ENCODE data around the gene DCTN1. TPM values are rescaled to one million over a fixed set of nuclear protein-coding genes. Genes with fewer than 3 reads are reported as not detected.

The DCTN1 gene
- total and polyA plus RNA-seq, 2 donors, result 54.3 to 68.2 TPM

DNA sequence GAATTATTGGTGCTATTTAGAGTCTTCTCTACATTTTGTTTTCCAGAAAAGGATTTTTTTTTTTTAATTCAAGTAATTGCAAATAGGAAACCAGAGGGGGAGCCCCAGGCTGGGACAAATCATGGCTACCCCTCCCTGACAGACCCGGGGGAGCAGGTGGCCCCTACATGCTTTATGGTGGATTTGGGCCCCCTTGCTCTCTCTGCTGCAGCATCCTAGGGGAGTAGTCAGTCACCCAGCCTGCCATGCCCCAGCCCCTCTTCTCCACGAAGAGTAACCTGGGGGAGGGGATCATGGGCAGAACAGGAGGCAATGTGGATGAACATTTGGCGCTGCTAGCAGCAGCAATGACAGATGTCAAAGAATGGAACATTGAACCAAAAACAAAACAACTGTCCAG, 36.7 kb upstream of the DCTN1 start:
- Histone ChIP-seq H3K4me1 (ENCODE audit: control insufficient read depth in 2 of 2, insufficient read depth in 2 of 2, low read length in 2 of 2) (peaks cover 3 to 52% of the 10 kb centered on the region in 2 donors), H3K9me3 (ENCODE audit: control insufficient read depth in 2 of 2, insufficient read depth in 1 of 2, low read length in 1 of 2) (peaks cover 0 to 7% of the 10 kb centered on the region in 2 donors), H3K27me3 (ENCODE audit: control insufficient read depth in 2 of 2, insufficient read depth in 1 of 2, low read length in 1 of 2) (peaks cover 7 to 60% of the 10 kb centered on the region in 2 donors), H3K4me3 (ENCODE audit: low read length in 2 of 2) (no peak overlapping the region), H3K27ac (ENCODE audit: low read depth in 1 of 2, low read length in 1 of 2) (no peak overlapping the region), H3K36me3 (ENCODE audit: control insufficient read depth in 2 of 2, insufficient read depth in 2 of 2, low read length in 1 of 2) (no peaks in the 10 kb centered on the region)
- no peak for DNase-seq (ENCODE audit: low read depth in 6 of 9, low spot score in 9 of 9)
- WGBS, result 61% methylated on average over 3 of the region's 3 CpGs

DNA sequence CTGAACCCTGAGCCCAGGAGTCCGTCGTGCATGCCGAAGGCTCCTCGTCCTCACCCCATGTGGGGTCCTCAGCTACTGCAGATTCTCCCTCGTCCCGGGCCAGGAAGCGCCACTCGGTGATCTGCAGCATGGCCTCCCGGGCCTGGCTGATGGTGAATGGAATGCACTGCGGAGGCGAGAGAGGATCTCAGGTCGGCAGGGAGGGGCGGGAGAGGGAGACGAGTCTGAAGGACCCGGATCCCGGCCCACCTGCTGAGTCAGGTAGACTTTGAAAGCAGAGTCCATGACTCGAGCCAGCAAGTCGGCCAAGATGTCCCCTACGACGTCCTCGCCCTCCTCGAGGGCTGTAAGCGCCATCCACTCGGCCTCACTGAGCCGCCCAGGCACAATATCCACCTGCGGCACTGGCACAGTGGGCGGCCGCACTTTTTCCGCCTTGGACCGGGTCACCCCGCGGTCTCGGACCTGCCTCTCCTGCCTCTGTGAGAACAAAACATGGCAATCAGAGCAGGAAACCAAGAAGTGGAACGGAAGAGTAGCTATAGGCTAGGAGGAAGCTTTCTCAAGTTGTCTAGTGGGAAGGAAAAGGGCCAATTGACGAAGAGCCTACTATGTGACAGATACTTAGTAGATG, 35.8 kb upstream of the DCTN1 start:
- WGBS, result 65% methylated on average over 35 of the region's 35 CpGs

DNA sequence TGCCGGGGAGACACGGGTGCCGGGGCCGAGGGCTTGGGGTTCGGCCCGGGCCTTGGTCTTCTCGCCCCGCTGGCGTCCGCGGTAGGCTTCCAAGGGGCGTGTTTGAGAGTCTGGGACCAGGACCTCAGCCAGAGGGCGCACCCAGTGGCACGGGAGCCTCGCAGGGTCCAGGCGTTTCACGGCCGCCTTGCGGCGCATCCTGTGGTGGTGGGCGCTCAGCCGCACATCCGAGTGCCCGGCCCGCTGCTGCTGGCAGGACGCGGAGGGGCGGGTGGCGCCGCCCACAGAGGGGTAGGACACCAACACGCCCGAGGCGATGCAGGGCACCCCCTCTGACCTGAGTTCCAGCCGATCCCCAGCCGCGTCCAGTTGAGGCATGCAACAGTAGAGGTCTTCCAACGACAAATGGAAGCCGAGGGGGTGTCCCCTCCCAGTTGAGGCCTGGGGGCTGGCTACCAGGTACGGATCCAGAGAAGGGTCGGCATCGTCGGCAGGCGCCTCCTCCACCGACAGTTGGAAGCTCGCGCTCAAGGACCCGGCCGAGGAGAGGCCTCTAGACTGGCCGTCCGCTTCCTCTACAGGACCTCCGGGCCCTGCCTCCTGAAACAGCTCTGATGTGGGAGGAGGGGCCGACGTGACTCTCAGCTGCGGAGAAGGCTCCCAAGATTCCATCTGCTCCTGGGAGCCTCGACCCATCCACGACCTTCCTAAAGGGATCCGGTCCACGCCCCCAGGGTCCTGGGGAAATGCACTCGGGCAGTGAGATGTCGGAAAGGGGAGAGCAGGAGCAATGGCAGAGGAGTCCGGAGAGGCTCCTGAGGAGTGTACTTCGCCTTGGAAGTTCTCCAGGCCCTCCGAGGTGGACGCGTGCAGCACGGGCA, 35.0 kb upstream of the DCTN1 start:
- Histone ChIP-seq H3K9me3 (ENCODE audit: control insufficient read depth in 2 of 2, insufficient read depth in 1 of 2, low read length in 1 of 2) (peaks cover 0 to 7% of the 10 kb centered on the region in 2 donors), H3K27ac (ENCODE audit: low read depth in 1 of 2, low read length in 1 of 2) (no peak overlapping the region), H3K4me1 (ENCODE audit: control insufficient read depth in 2 of 2, insufficient read depth in 2 of 2, low read length in 2 of 2) (peaks cover 0 to 39% of the 10 kb centered on the region in 2 donors), H3K36me3 (ENCODE audit: control insufficient read depth in 2 of 2, insufficient read depth in 2 of 2, low read length in 1 of 2) (no peaks in the 10 kb centered on the region), H3K4me3 (ENCODE audit: low read length in 2 of 2) (peak overlapping the region; percentile 24 to 25), H3K27me3 (ENCODE audit: control insufficient read depth in 2 of 2, insufficient read depth in 1 of 2, low read length in 1 of 2) (peaks cover 7 to 54% of the 10 kb centered on the region in 2 donors)
- WGBS, result 11% methylated on average over 66 of the region's 66 CpGs
- DNase-seq (ENCODE audit: low read depth in 6 of 9, low spot score in 9 of 9), result peak in 1 of 9 donors; percentile 28

More for the DNA sequence above, 35.8 kb upstream of the DCTN1 start:
- no peaks in the 10 kb centered on the region for H3K36me3 ChIP-seq (ENCODE audit: control insufficient read depth in 2 of 2, insufficient read depth in 2 of 2, low read length in 1 of 2)
- H3K4me1 ChIP-seq (ENCODE audit: control insufficient read depth in 2 of 2, insufficient read depth in 2 of 2, low read length in 2 of 2), result peaks cover 0 to 47% of the 10 kb centered on the region in 2 donors
- H3K9me3 ChIP-seq (ENCODE audit: control insufficient read depth in 2 of 2, insufficient read depth in 1 of 2, low read length in 1 of 2), result peaks cover 0 to 7% of the 10 kb centered on the region in 2 donors
- peak overlapping the region in 1 of 2 donors; percentile 24 for H3K4me3 ChIP-seq (ENCODE audit: low read length in 2 of 2)
- no peak for DNase-seq (ENCODE audit: low read depth in 6 of 9, low spot score in 9 of 9)
- H3K27ac ChIP-seq (ENCODE audit: low read depth in 1 of 2, low read length in 1 of 2), result no peak overlapping the region
- H3K27me3 ChIP-seq (ENCODE audit: control insufficient read depth in 2 of 2, insufficient read depth in 1 of 2, low read length in 1 of 2), result peaks cover 7 to 60% of the 10 kb centered on the region in 2 donors

DNA sequence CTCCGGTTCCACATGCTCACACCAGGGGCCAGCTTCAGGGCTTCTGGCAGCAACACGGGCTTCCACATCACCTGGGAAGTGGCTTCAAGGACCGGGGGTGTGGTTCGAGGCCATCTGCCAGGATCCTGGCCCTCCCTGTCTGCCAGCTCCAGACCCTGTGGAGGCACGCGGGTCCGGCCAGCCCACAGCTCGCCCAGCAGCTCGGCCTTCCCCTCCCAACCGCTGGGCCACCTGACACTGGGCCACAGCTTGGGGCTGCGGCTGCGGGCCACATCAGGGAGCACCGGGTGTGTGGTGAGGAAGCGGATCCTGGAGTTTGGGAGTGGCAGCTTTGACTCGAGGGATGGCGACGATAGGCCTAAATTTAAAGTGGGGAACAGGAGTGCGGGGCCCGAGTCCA, 34.3 kb upstream of the DCTN1 start:
- H3K27ac ChIP-seq (ENCODE audit: low read depth in 1 of 2, low read length in 1 of 2), result no peak overlapping the region
- H3K4me1 ChIP-seq (ENCODE audit: control insufficient read depth in 2 of 2, insufficient read depth in 2 of 2, low read length in 2 of 2), result peaks cover 0 to 39% of the 10 kb centered on the region in 2 donors
- peak overlapping the region in 1 of 2 donors; percentile 24 for H3K4me3 ChIP-seq (ENCODE audit: low read length in 2 of 2)
- WGBS, result 81% methylated on average over 19 of the region's 19 CpGs
- peaks cover 0 to 7% of the 10 kb centered on the region in 2 donors for H3K9me3 ChIP-seq (ENCODE audit: control insufficient read depth in 2 of 2, insufficient read depth in 1 of 2, low read length in 1 of 2)
- peaks cover 7 to 54% of the 10 kb centered on the region in 2 donors for H3K27me3 ChIP-seq (ENCODE audit: control insufficient read depth in 2 of 2, insufficient read depth in 1 of 2, low read length in 1 of 2)
- H3K36me3 ChIP-seq (ENCODE audit: control insufficient read depth in 2 of 2, insufficient read depth in 2 of 2, low read length in 1 of 2), result no peaks in the 10 kb centered on the region
- no peak for DNase-seq (ENCODE audit: low read depth in 6 of 9, low spot score in 9 of 9)

DNA sequence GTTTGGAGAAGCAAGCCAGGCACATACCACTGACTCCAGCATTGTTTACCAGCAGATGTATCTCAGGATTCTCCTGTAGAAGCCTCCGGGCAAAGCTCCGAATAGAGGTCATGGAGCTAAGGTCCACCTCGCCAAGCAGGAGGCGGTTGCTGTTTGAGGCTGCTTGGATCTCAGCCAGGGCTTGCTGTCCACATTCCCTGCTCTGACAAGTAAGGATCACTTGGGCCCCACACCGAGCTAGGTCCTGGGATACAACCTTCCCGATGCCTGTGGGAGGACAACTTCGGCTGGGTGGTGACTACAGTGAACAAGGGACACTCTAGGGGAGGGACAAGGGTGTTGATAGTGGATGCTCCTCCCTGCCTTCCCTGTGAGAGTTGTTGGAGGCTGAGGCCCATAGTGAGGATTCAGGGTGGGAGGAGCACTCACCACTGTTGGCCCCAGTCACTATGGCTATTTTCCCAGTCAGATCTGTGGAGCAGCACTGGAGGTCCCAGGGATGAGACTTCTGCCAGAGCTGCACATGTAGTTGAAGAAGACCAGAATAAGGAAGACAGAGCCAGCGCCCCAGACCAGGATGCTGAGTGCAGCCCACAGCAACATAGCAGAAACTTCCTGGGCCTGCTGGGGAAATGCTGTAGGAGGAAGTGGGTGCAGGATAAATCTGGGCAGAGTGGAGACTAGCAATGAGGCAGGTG, 33.0 kb upstream of the DCTN1 start:
- WGBS, result 86% methylated on average over 8 of the region's 8 CpGs
- Histone ChIP-seq H3K4me3 (ENCODE audit: low read length in 2 of 2) (no peak overlapping the region), H3K4me1 (ENCODE audit: control insufficient read depth in 2 of 2, insufficient read depth in 2 of 2, low read length in 2 of 2) (peaks cover 0 to 39% of the 10 kb centered on the region in 2 donors), H3K9me3 (ENCODE audit: control insufficient read depth in 2 of 2, insufficient read depth in 1 of 2, low read length in 1 of 2) (peaks cover 0 to 7% of the 10 kb centered on the region in 2 donors), H3K27ac (ENCODE audit: low read depth in 1 of 2, low read length in 1 of 2) (no peak overlapping the region), H3K36me3 (ENCODE audit: control insufficient read depth in 2 of 2, insufficient read depth in 2 of 2, low read length in 1 of 2) (no peaks in the 10 kb centered on the region), H3K27me3 (ENCODE audit: control insufficient read depth in 2 of 2, insufficient read depth in 1 of 2, low read length in 1 of 2) (peaks cover 7 to 55% of the 10 kb centered on the region in 2 donors)
- DNase-seq (ENCODE audit: low read depth in 6 of 9, low spot score in 9 of 9), result no peak

DNA sequence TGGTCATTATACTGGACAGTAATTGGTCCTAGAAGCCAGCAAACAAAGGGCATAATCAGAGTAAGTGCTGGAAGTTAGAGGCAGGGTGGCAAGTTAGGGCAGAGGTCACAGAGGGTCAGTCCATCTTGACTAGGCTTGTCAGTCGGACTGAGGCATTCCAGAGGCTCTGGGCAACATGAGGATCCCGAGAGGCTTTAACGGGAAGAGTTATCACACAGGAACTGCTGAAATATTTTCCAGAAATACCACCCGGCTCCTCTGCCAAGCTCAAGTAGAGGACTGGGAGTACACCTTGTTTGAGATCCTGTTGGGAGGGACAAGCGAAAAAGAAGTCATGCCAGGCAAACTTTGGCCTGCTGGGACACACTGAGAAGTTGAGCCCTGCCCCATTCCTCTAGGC, 27.6 kb upstream of the DCTN1 start:
- H3K4me1 ChIP-seq (ENCODE audit: control insufficient read depth in 2 of 2, insufficient read depth in 2 of 2, low read length in 2 of 2), result no peaks in the 10 kb centered on the region
- H3K36me3 ChIP-seq (ENCODE audit: control insufficient read depth in 2 of 2, insufficient read depth in 2 of 2, low read length in 1 of 2), result no peaks in the 10 kb centered on the region
- no peaks in the 10 kb centered on the region for H3K9me3 ChIP-seq (ENCODE audit: control insufficient read depth in 2 of 2, insufficient read depth in 1 of 2, low read length in 1 of 2)
- H3K4me3 ChIP-seq (ENCODE audit: low read length in 2 of 2), result no peak overlapping the region
- 96% methylated on average over 5 of the region's 5 CpGs for whole genome bisulfite sequencing
- no peak overlapping the region for H3K27ac ChIP-seq (ENCODE audit: low read depth in 1 of 2, low read length in 1 of 2)
- DNase-seq (ENCODE audit: low read depth in 6 of 9, low spot score in 9 of 9), result no peak
- peaks cover 0 to 13% of the 10 kb centered on the region in 2 donors for H3K27me3 ChIP-seq (ENCODE audit: control insufficient read depth in 2 of 2, insufficient read depth in 1 of 2, low read length in 1 of 2)

DNA sequence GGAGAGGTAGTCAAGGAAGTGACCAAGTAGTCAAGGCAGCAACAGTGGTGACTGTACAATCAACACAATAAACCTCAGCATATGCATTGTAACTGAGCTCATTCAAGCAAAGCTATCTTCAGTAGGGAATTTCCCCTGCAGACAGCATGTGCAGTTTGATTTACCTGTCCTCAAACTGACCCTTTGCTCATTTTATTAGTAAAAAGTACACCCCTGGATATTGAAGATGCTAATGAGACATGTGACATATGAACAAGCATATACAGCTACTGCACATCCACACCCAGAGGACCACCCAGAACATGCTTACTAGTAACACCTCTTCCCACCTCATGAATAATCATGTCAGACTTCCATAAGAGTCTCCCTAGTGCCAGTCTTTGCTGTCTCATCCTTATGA, 25.9 kb upstream of the DCTN1 start:
- DNase-seq (ENCODE audit: low read depth in 6 of 9, low spot score in 9 of 9), result no peak
- Histone ChIP-seq H3K4me3 (ENCODE audit: low read length in 2 of 2) (no peak overlapping the region), H3K27me3 (ENCODE audit: control insufficient read depth in 2 of 2, insufficient read depth in 1 of 2, low read length in 1 of 2) (peaks cover 0 to 8% of the 10 kb centered on the region in 2 donors), H3K4me1 (ENCODE audit: control insufficient read depth in 2 of 2, insufficient read depth in 2 of 2, low read length in 2 of 2) (no peaks in the 10 kb centered on the region), H3K36me3 (ENCODE audit: control insufficient read depth in 2 of 2, insufficient read depth in 2 of 2, low read length in 1 of 2) (no peaks in the 10 kb centered on the region), H3K27ac (ENCODE audit: low read depth in 1 of 2, low read length in 1 of 2) (no peak overlapping the region), H3K9me3 (ENCODE audit: control insufficient read depth in 2 of 2, insufficient read depth in 1 of 2, low read length in 1 of 2) (no peaks in the 10 kb centered on the region)

DNA sequence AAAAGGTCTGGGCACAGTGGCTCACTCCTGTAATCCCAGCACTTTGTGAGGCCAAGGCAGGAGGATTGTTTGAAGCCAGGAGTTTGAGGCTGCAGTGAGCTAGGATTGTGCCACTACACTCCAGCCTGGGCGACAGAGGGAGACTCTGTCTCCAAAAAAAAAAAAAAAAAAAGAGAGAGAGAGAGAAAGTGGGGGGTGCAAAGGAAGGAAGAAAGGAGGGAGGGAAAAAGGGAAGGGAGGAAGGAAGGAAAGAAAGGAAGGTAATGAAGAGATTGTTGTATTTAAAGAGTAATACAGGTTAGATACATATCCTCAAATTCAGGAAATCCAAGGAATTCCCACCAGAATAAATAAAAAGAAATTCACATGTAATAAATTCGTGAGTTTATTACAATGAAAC, 21.8 kb upstream of the DCTN1 start:
- Histone ChIP-seq H3K4me1 (ENCODE audit: control insufficient read depth in 2 of 2, insufficient read depth in 2 of 2, low read length in 2 of 2) (no peaks in the 10 kb centered on the region), H3K27ac (ENCODE audit: low read depth in 1 of 2, low read length in 1 of 2) (no peak overlapping the region), H3K9me3 (ENCODE audit: control insufficient read depth in 2 of 2, insufficient read depth in 1 of 2, low read length in 1 of 2) (no peaks in the 10 kb centered on the region), H3K4me3 (ENCODE audit: low read length in 2 of 2) (no peak overlapping the region), H3K27me3 (ENCODE audit: control insufficient read depth in 2 of 2, insufficient read depth in 1 of 2, low read length in 1 of 2) (peaks cover 0 to 1% of the 10 kb centered on the region in 2 donors), H3K36me3 (ENCODE audit: control insufficient read depth in 2 of 2, insufficient read depth in 2 of 2, low read length in 1 of 2) (no peaks in the 10 kb centered on the region)
- 93% methylated on average over 2 of the region's 2 CpGs for WGBS
- no peak for DNase-seq (ENCODE audit: low read depth in 6 of 9, low spot score in 9 of 9)

DNA sequence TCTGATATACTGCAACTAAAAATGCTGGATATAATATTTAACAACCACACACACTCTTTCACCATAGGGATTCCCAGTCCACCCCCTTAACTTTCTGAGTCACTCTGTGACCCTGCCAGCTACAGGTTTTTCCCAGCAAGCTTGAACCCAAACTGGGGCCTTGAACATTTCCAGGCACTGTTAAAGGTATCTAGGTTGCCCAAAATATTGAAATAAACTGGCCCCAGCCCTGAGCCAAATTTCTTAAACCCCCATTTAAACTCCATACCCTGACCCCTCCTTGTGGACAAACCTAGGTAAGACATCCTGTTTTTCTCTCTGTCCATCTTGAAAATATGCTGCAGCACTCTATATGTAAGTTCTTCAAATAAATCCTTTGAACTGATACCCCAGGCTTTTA, 19.7 kb upstream of the DCTN1 start:
- peak in 2 of 9 donors; percentile 17 to 51 for DNase-seq (ENCODE audit: low read depth in 6 of 9, low spot score in 9 of 9)
- Histone ChIP-seq H3K9me3 (ENCODE audit: control insufficient read depth in 2 of 2, insufficient read depth in 1 of 2, low read length in 1 of 2) (no peaks in the 10 kb centered on the region), H3K27me3 (ENCODE audit: control insufficient read depth in 2 of 2, insufficient read depth in 1 of 2, low read length in 1 of 2) (no peaks in the 10 kb centered on the region), H3K4me1 (ENCODE audit: control insufficient read depth in 2 of 2, insufficient read depth in 2 of 2, low read length in 2 of 2) (no peaks in the 10 kb centered on the region), H3K4me3 (ENCODE audit: low read length in 2 of 2) (no peak overlapping the region), H3K36me3 (ENCODE audit: control insufficient read depth in 2 of 2, insufficient read depth in 2 of 2, low read length in 1 of 2) (no peaks in the 10 kb centered on the region), H3K27ac (ENCODE audit: low read depth in 1 of 2, low read length in 1 of 2) (no peak overlapping the region)
